Activated CD8-positive, alpha-beta memory T cell treated with anti-CD3 and anti-CD28 coated beads for 48 hours (primary cell): ENCODE results near the gene PRR5L.
"Not testable (repeated sequence)": the region's sequence is repeated elsewhere in the genome, so short reads cannot be mapped to it uniquely, and the experiment has no call there.

Experiments used
- DNase-seq, 3 experiments: peaks; one replicate each; pipeline ENCODE4 v3.0.0-alpha.2; 2020; ENCODE audit warnings: low read depth in 2 of 3, low spot score in 2 of 3

Gene PRR5L

DNA sequence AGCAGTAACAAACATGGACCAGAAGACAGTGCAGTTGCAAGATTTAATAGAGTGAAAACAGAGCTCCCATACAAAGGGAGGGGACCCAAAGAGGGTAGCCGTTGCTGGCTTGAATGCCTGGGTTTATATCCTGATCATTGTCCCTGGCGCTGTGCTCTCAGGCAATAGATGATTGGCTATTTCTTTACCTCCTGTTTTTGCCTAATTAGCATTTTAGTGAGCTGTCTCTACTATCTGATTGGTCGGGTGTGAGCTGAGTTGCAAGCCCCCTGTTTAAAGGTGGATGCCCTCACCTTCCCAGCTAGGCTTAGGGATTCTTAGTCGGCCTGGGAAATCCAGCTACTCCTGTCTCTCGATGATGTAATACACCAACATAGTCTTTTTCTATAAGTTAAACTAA lies 29.3 kb downstream of the PRR5L start:
- not testable (repeated sequence) for DNase-seq

DNA sequence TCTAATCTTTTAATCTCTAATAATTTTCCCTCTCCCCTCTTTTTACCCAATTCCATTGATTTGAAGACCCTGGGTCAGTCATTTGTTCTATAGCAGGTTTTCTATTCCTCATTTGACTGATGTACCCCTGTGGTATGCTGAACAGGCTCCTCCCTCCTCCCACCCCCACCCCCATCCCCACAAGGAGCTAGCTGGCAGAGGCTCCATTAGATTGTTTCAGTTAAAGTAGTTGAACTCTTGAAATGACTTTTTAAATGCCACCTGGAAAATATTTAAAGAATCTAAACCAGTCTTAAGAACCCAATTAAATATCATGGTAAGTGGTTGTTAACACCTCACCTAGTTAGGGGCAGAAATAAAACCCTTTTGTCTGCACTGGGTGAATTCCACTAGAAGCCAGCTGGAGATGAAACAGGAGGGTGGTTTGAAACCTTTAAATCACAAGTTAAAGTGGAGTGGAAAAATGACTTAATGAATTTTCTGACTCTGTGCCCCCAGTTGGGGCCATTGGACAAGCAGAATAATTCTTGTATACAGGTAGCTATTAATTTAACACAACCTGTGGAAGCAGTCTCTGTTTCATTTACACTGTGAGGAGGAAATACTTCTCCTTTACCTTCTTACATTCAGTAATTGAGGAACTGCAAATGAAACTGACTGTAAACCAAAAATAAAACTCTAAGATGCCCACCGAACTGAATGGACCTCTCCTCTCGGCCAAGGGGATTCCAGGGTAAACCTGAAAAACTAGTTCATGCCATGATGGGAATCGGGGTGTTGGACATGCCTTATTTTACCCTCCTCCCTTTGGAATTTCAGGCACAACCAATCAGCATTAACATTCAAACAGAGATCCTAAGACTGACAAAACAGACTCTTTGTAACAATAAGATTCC lies 30.7 kb downstream of the PRR5L start:
- DNase-seq: no peak

DNA sequence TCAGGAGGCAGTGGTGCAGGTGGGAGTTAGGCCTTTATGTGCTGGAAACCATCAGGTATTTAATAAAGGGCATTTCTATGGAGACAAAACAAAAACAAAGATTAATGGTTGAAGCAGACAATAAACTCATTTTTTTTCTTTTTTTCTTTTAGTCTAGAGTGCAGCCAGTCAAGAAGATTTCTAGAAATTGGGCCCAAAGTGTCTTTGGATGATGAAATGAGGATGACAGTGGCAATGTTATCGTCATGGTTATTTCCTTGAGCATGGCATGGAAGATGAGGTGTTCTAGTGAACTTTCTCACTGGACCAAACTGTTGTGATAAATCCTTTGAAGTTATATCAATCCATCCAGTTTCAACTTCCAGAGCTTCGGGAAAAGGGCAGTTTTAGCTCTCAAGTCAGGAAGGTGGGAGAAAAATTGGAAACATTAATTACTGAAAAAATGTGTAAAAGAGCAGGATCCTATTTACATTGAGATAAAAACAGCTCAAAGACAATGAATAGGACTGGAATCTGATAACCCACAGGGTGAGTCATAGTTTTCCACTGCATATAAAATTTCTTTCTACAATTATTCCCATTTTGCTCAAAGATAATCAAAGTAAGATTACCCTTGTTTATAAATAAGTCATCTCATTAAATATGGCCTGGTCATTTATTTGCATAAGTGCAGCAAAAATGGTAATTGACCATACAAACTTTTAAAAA lies 33.0 kb downstream of the PRR5L start:
- DNase-seq: no peak

DNA sequence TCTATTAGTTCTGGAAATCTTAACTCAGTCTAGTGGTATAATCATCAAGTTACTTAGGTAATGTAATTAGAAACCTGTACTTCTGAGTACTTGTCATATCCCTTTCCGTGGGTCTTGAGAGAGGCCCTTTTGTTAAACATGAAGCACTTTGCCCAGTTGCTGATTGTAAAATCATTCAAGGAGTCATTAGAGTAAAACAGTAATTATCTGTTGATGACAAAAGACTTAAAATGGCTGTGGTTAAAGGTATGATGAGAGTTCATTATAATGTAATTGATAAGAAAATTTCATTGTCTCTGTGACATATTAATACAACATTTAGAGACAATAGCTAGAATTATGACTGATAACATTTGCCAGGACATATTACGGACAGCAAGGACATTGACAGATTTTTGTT lies 34.3 kb downstream of the PRR5L start:
- no peak for DNase-seq

DNA sequence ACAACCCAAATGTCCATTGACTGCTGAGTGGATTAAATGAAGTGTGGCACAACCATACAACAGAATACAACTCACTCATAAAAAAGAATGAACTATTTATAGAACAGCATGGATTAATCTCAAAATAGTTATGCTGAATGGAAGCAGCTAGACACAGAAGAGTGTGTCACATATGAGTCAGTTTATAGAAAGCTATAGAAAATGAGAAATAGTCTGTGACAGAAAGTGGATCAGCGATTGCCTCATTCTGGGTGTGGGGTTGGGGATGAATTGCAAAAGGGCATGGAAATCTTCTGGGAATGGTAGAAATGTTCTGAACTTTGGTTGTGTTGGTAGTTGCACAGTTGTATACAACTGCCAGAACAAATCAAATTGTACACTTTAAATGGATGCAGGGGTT lies 37.4 kb downstream of the PRR5L start:
- no peak for DNase-seq

DNA sequence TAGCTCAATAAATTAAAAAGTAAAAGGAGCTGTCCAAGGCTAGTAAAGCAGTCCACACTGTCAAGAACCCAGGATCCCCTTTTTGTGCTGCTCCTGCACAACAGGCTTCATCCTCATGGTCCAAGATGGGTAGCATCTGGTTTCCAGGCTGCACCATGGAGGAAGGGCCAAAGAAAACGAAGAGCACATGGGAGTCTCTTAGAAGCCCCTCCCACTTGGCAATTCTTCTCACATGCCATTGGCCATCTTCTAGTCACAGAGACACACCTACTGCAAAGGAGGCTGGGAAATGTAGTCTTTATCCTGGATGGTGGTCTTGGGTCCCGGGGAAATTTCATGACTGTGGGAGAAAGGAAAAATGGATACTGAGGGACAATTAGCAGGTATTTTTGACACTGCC lies 37.8 kb downstream of the PRR5L start:
- no peak for DNase-seq

DNA sequence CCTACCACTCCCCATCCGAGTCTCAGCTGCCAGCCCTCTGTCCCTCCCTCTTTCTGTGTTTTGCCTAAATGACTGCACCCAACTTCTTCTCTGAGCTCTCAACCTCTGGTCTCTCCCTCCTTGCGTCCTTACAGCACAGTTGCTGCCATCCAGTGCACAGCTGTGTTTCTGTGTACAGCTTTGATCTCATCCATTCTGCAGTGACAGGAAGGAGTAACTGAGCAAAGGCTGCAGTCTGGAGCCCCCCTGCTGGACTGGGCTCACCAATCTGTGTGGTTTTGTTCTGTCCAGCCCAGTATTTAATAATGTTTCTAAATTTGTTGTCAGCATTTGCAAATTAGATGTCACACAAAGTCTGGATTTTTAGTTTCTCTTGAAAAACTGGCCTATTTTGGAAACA lies 43.8 kb downstream of the PRR5L start:
- DNase-seq: no peak

DNA sequence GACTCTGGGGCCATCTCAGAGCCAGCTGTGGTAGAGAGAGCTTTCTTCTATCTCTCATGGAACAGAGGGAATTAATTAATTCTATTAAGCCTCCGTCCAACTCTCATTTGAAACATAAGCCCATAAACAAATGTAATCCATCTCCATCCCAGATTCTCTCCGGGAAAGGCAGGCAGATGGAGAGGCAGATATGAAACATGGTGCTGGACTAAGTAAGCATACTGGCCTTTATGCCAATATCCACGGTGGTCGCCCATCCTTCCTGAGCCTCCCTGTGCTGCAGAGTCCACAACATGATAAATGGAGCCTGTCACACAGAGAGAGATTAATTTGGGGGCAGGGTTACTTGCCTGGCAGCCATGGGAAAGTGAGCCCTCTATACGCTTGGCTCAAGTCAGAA lies 44.8 kb downstream of the PRR5L start:
- no peak for DNase-seq

DNA sequence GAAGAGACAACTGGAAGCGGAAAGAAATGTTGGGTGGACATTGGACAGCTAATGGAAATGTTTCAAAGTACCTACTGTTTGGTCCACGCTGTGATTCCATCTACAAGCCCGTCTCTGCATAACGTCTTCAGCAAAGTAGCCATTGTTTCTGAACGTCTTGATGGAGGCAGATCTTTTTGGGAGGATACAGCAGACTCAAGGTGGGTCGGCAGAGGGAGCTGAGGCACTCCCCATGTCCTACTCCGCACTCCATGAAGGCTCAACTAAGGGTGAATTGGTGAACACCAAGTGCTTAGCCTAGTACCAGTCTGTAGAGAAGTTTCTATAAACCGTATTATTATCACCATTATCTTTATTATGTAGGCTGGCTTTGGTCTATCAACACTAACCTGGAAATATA lies 45.8 kb downstream of the PRR5L start:
- DNase-seq: no peak

DNA sequence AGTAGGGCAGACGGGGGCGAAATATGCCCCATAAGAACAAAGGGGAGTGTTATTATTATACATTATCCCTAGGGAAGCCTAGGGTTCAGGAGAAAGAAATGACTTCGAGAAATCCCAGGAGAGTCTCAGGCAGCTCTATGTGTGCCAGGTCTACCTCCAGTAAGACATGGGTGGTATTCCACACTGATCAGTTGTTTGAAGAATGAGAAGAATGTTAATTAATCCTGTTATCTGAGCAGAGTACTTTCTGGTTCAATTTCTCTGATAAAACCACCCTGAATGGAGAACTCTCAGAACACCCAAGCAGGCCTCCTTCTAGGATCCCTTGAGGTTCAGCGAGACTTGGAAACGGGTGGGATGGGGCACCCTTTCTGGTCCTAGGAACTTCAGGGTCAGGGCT lies 46.2 kb downstream of the PRR5L start:
- DNase-seq: no peak

DNA sequence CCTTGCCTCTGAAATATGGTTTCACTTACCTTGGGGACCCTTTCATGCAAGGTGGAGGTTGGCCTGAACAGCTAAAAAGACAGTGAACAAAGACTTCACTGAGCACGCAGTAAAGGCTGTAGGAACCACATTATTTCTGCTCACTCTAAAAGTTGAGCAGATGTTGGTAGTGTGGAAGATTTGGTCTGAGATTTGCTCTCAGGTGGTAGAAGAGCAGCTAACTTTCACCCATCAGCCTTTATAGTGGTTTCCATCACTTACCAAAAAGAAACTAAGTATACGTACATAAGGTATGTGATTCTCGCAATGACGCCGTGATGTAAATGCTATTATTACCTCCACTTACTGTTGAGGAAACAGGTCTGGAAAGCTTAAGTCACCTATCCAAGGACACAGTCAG lies 47.3 kb downstream of the PRR5L start:
- no peak for DNase-seq

DNA sequence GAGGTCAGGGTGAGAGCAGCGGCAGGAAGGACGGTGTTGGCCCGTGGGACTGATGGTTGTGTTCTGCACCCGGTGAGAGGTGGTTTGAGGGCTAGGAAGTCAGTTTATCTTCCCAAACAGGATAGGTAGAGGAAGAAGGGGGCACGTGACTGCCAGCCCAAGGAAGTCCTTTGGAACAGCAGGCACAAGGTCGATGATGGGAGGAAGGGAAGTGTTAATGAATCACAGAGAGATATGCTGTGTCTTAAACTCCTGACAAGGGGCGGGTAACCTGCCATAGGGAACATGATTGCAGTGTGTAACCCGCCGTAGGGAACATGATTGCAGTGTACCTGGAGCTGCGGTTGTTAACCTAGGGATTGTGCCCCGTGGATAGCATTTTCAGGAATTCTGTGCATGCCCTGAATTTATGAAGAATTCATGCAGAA lies 49.0 kb downstream of the PRR5L start:
- no peak for DNase-seq

DNA sequence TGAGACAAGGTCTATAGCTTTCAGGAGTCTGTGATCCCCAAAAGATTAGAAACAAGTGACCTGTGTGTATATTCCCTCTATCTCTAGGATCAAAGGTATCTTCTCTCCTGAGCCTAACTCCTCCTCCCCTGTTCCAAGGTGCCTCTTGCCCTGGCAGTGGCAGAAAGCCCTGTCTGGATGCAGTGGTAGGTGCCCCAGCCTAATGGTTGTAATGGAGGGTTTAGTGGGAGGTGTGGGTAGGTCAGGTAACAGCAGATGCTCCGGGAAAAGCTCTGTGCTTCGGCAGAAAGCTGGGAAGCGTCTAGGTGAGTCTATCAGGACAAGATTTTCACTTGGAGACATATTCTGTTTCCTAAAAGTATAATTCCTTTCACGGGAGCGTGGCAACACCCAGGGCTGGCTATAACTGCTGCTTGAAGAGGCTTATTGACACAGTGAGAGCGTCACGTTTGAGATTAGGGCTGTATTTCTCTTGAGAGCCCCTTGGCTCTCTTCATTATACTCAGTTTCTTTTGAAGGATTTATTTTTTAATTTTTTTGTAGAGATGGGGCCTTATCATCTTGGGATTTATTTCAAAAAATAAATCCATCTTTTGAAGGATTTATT lies 49.5 kb downstream of the PRR5L start:
- no peak for DNase-seq

DNA sequence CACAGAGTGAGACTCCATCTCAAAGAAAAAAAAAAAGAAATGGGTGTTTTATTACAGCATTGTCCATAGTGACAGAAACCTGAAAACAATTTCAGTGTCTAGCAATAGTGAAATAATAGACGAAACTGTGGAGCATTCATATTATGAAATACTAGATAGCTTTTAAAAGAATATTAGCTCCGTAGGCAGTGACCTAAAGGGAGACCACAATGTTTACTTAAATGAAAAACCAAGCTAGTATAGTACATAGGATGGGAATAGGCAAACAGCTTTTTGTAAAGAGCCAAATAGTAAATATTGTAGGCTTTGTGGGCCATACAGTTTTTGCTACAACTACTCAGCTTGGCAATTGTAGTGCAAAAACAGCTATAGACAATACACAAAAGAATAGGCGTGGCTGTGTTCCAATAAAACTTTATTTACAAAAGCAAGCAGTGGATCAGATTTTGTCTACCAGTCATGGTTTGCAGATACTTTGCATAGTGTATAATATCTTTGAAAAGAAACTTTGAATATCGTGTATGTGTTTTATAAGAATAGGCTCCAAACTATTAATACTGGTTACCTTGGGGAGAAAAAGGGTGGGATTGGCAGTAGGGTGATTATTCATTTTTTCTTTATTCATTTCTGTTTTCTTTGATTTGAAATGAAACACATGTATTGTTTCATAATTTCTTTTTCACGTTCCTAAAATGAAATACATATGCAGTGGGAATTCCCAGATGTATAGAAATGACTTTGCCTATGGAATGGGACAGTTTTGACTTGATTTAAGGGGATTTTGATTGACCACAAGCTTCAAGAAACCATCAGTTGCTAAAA lies 50.7 kb downstream of the PRR5L start:
- no peak for DNase-seq

DNA sequence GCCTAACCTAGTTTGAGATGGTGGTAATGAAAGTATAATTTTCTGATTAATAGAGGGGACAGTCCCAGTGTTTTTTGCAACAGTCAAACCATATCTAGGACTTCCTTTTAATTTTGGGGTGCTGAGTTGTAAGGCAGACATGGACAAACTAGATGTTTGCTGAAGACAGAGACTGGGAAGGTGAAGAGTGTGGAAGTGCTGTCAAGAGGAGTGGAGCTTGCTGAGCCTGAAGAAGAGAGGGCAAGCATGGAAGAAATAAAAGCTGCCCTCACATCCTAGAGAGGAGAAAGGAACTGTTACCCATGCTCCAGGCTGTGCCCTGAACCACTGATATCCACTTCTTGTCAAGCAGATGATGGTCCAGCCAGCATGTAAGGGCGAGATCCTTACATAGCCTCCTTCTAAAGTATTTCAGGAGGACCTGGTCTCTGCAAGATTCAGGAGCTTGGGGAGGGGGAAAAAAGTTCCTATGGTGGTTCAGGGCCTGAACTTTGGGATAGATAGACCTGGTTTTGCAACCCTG lies 51.4 kb downstream of the PRR5L start:
- no peak for DNase-seq

DNA sequence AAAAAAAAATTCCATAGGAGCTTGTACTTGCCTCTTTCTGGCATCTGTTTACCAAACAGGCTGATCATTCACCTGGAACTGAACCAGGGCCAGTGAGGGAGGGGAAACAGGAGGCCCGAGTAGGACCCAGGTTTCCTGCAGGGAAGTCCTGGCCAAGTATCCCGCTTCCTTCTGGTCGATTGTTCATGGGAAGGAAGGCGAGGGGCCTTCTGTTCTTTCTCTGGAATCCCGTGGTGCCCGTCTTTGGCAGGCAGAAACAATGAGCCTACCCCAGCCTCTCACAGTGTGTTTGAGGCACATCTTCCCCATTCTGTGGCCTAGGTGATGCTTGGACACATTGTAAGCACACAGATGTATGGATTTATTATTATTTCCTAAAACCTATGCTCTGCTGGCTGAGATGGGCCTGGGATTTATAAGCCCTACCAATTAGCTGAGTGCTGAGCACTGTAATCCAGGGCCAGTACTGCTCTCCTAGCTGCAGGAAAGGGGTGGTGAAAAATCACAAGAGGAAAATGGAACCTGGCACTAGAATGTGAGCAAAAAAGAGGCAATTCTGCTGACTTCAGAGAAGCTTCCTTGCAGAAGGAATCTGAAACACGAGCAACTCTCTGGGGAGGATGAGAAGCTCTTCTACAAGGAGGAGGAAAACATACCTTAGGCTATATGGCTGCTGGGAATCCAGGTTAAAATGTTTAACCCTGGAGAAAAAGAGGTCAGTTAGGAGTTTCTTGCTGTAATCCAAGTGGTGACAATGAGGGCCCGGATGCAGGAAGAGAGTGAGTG lies 53.5 kb downstream of the PRR5L start:
- no peak for DNase-seq

DNA sequence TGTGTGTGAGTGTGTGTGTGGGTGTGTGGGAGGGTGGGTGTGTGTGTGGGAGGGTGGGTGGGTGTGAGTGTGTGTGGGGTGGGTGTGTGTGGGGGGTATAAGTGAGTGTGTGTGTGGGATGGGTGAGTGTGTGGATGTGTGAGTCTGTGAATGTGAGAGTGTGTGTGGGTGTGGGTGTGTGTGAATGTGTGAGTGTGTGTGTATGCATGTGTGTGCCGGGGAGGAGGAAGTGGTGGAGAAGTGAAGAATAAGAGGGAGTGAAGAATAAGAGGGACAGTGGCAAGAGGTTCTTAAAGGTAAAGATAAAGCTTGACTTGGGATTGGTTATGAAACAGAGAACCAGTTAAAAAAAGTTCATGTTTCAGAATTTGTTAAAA lies 54.0 kb downstream of the PRR5L start:
- no peak for DNase-seq

DNA sequence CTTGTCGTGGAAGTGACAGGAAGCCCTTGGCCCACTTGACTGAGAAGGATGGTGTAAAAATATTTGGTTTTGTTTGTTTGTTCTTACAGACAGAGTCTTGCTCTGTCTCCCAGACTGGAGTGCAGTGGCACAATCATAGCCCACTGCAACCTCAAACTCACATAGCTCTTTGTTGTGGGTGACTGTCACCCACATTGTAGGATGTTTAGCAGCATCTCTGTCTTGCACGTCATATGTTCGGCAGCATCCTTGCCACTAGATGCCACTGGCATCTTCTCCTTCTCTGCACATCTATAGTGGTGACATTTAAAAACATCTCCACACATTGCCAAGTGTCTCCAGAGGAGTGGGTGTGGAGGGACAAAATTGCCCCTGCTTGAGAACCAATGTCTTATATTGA lies 56.8 kb downstream of the PRR5L start:
- no peak for DNase-seq

DNA sequence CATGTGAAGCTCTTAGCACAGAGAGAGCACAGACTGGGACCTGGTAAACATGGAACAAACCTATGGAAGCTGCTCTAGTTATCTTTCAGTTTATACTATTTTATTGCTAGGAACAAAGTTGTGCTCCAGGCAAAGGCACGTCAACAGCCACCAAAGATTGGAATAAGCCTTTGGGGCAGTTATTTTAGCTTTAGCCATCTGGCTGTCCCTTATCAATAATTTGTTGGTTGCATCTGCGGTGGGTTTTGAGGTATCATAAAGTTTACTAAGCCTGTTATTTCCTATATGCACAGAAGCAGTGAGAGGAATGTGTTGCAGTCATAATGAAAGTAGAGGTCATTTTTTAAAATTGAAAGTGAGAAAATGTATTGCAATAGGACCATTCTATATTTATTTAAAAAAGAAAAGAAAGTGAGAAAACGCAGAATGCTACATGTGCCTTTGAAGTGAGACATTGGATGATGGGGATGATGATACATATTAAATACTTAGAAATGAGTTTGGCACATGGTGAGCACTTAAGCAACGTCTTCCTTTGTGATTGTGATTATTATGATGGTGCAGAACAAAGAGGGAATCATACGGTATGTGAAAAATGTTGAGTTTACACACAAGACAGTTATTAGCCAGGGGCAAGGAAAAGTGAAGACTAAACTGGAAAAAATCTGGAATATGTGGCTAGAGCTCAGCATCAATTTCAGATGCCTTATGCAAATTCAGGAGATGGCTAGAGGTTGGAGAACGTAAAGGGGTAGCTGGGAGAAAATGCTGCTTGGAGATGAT lies 58.3 kb downstream of the PRR5L start:
- no peak for DNase-seq

DNA sequence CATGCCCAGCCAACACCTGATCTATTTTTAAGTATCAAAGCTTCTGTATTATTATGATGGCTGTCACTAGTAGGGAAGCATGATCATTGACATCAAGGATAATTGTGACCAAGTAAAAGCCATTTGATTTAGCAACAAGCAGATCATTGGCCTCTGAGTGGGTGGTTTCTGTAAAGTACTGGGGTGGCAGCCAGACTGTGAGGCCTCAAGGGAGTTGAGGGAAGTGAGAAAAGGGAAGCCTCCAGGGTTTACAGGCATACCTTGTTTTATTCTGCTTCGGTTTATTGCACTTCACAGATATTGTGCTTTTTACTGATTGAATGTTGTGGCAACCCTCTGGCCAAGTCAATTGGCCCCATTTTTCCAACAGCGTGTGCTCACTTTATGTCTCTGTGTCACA lies 60.1 kb downstream of the PRR5L start:
- DNase-seq: no peak
